BE2C (cell line): ENCODE data around the gene DGKA.

Source experiments
- DNase-seq: peaks from one replicate; pipeline ENCODE4 v3.0.0-alpha.2; 2020
- H3K27me3 ChIP-seq: fragments of 250-450 bp; sonication (Bioruptor Pico); 2 replicates; pipeline ENCODE4 v1.5.1; 2020; ENCODE audit warnings: mild to moderate bottlenecking
- H3K36me3 ChIP-seq: fragments of 250-450 bp; sonication (Bioruptor Pico); 2 replicates; pipeline ENCODE4 v1.5.1; 2020; ENCODE audit warnings: mild to moderate bottlenecking
- H3K4me1 ChIP-seq: fragments of 250-450 bp; sonication (Bioruptor Pico); 2 replicates; pipeline ENCODE4 v1.5.1; 2020
- H3K4me3 ChIP-seq: 2 replicates; pipeline ENCODE4 v1.5.1; 2011; ENCODE audit warnings: low read depth, low read length
- H3K9me3 ChIP-seq: fragments of 250-450 bp; sonication (Bioruptor Pico); 2 replicates; pipeline ENCODE4 v1.5.1; 2020
- CTCF ChIP-seq: IDR thresholded peaks from 2 replicates; pipeline ENCODE4 v1.5.1; 2012; ENCODE audit warnings: mild to moderate bottlenecking, low read depth, low read length

Gene DGKA

GRCh38 chr12:55929306-55929791 is 1.6 kb upstream of the DGKA start:
- H3K4me1 ChIP-seq = peaks cover 7% of the 10 kb centered on the region
- H3K36me3 ChIP-seq = no peaks in the 10 kb centered on the region; the same call in 1 of the 2 replicates
- no peak for DNase-seq
- no peaks in the 10 kb centered on the region for H3K9me3 ChIP-seq
- no peak for TF ChIP-seq CTCF
- no peak overlapping the region for H3K4me3 ChIP-seq
- H3K27me3 ChIP-seq = no peaks in the 10 kb centered on the region; the same call in 1 of the 2 replicates

GRCh38 chr12:55931317-55931779 is 386 bp downstream of the DGKA start:
- no peaks in the 10 kb centered on the region for H3K9me3 ChIP-seq
- no peaks in the 10 kb centered on the region; the same call in 1 of the 2 replicates for H3K27me3 ChIP-seq
- H3K4me1 ChIP-seq = peaks cover 7% of the 10 kb centered on the region
- TF ChIP-seq CTCF = no peak
- no peaks in the 10 kb centered on the region for H3K36me3 ChIP-seq
- H3K4me3 ChIP-seq = peak overlapping the region; percentile 68
- DNase-seq = no peak

GRCh38 chr12:55931780-55932550 is 1.0 kb downstream of the DGKA start:
- H3K27me3 ChIP-seq = no peaks in the 10 kb centered on the region; the same call in 1 of the 2 replicates
- H3K4me3 ChIP-seq = peak overlapping the region; percentile 68
- H3K4me1 ChIP-seq = peaks cover 7% of the 10 kb centered on the region
- TF ChIP-seq CTCF = no peak
- no peaks in the 10 kb centered on the region for H3K36me3 ChIP-seq
- H3K9me3 ChIP-seq = no peaks in the 10 kb centered on the region
- peak; percentile 61 for DNase-seq

GRCh38 chr12:55932551-55932910 is 1.6 kb downstream of the DGKA start:
- Histone ChIP-seq H3K9me3 (no peaks in the 10 kb centered on the region), H3K27me3 (no peaks in the 10 kb centered on the region; the same call in 1 of the 2 replicates), H3K4me3 (peak overlapping the region; percentile 68), H3K36me3 (no peaks in the 10 kb centered on the region), H3K4me1 (peaks cover 7% of the 10 kb centered on the region)
- DNase-seq = no peak
- TF ChIP-seq CTCF = no peak

- TF ChIP-seq CTCF = no peak
- no peaks in the 10 kb centered on the region; the same call in 1 of the 2 replicates for H3K27me3 ChIP-seq
- H3K4me1 ChIP-seq = peaks cover 7% of the 10 kb centered on the region
- no peak overlapping the region for H3K4me3 ChIP-seq
- no peak for DNase-seq
- no peaks in the 10 kb centered on the region for H3K36me3 ChIP-seq
- H3K9me3 ChIP-seq = no peaks in the 10 kb centered on the region
Observed at GRCh38 chr12:55933169-55933798, 2.3 kb downstream of the DGKA start.
